GM19239 (cell line): Measurements from ENCODE around the gene MOK.
"Not testable (repeated sequence)": the region's sequence is repeated elsewhere in the genome, so short reads cannot be mapped to it uniquely, and the experiment has no call there.

Source experiments
- DNase-seq: peaks from one replicate; pipeline ENCODE4 v3.0.0; 2011; ENCODE audit warnings: low spot score; ENCODE audit not compliant: insufficient read length
- FAIRE-seq: peaks from 2 replicates; lab custom pipeline; 2011; peaks lifted over from hg19 to GRCh38; lab: Jason Lieb, UNC

Gene MOK

GRCh38 chr14:102304611-102305506 lies at the start of gene MOK:
MOK (minus strand) TSS chr14:102305164; CDS start chr14:102304968, 196 bp downstream.
- DNase-seq = peak; percentile 95
- peak; percentile 92 for FAIRE-seq

- DNase-seq (no peak), FAIRE-seq (no peak)
Observed at GRCh38 chr14:102353126-102353619, 48.2 kb upstream of the MOK start.

- FAIRE-seq (no peak), DNase-seq (no peak)
Observed at GRCh38 chr14:102352213-102352612, 47.2 kb upstream of the MOK start.

- not testable (repeated sequence) for FAIRE-seq, DNase-seq
Observed at GRCh38 chr14:102351593-102351992, 46.6 kb upstream of the MOK start.

GRCh38 chr14:102351023-102351422 lies 46.1 kb upstream of the MOK start:
- no peak for DNase-seq
- no peak for FAIRE-seq

- no peak for DNase-seq
- FAIRE-seq = no peak
Observed at GRCh38 chr14:102348376-102348775, 43.4 kb upstream of the MOK start.

GRCh38 chr14:102346645-102347044 lies 41.7 kb upstream of the MOK start:
- FAIRE-seq = no peak
- no peak for DNase-seq

- DNase-seq (no peak), FAIRE-seq (no peak)
Observed at GRCh38 chr14:102345232-102345631, 40.3 kb upstream of the MOK start.

GRCh38 chr14:102344485-102344884 lies 39.5 kb upstream of the MOK start:
- FAIRE-seq = no peak

GRCh38 chr14:102344084-102344483 lies 39.1 kb upstream of the MOK start:
- no peak for FAIRE-seq

More at GRCh38 chr14:102344485-102344884, 39.5 kb upstream of the MOK start:
- no peak for DNase-seq

GRCh38 chr14:102342238-102342637 lies 37.3 kb upstream of the MOK start:
- no peak for FAIRE-seq
- no peak for DNase-seq

More at GRCh38 chr14:102344084-102344483, 39.1 kb upstream of the MOK start:
- no peak for DNase-seq

GRCh38 chr14:102341566-102341965 lies 36.6 kb upstream of the MOK start:
- DNase-seq (no peak), FAIRE-seq (no peak)

- FAIRE-seq (no peak), DNase-seq (no peak)
Observed at GRCh38 chr14:102338724-102339123, 33.8 kb upstream of the MOK start.

- no peak for FAIRE-seq
- no peak for DNase-seq
Observed at GRCh38 chr14:102335163-102335562, 30.2 kb upstream of the MOK start.

- no peak for FAIRE-seq
- DNase-seq = no peak
Observed at GRCh38 chr14:102333795-102334705, 29.1 kb upstream of the MOK start.

GRCh38 chr14:102333390-102333789 lies 28.4 kb upstream of the MOK start:
- FAIRE-seq = no peak

GRCh38 chr14:102330806-102331205 lies 25.8 kb upstream of the MOK start:
- DNase-seq (no peak), FAIRE-seq (no peak)

More at GRCh38 chr14:102333390-102333789, 28.4 kb upstream of the MOK start:
- no peak for DNase-seq

- not testable (repeated sequence) for FAIRE-seq, DNase-seq
Observed at GRCh38 chr14:102329381-102329780, 24.4 kb upstream of the MOK start.

GRCh38 chr14:102326583-102326982 lies 21.6 kb upstream of the MOK start:
- DNase-seq (no peak), FAIRE-seq (no peak)

GRCh38 chr14:102325791-102326345 lies 20.9 kb upstream of the MOK start:
- FAIRE-seq (no peak), DNase-seq (no peak)
